Ramos (cell line): Measurements from ENCODE around the gene F12.
"Not testable (repeated sequence)": the region's sequence is repeated elsewhere in the genome, so short reads cannot be mapped to it uniquely, and the experiment has no call there.

Source experiments
- in situ Hi-C: fragments of 300-500 bp; cut with MboI; formaldehyde crosslinking; loops from one replicate; pipeline ENCODE4 v1.14.3; 2022; ENCODE audit warnings: low sequenced_read_pairs; ENCODE audit not compliant: unreplicated experiment

The F12 gene

GRCh38 chr5:177420472-177420871 lies 11.1 kb upstream of the F12 start:
- in situ Hi-C loops: not testable (repeated sequence)

GRCh38 chr5:177419046-177419445 lies 9.7 kb upstream of the F12 start:
- in situ Hi-C loops: no loop called here

DNA sequence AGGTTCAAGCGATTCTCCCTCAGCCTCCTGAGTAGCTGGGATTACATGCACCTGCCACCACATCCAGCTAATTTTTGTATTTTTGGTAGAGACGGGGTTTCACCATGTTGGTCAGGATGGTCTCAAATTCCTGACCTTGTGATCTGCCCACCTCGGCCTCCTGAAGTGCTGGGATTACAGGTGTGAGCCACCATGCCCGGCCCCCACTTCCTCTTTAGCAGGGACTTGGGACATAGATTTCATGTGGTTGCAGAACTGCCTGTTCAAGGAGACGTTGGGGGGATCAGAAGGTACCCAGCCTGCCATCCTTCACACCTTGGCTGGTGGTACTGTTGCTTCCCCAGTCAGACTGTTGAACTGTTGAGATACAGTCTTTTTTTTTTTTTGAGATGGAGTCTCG lies 7.7 kb upstream of the F12 start:
- in situ Hi-C loops: not testable (repeated sequence)

- in situ Hi-C loops: no loop called here
These were observed 5.1 kb upstream of the F12 start for GRCh38 chr5:177414481-177414880.

DNA sequence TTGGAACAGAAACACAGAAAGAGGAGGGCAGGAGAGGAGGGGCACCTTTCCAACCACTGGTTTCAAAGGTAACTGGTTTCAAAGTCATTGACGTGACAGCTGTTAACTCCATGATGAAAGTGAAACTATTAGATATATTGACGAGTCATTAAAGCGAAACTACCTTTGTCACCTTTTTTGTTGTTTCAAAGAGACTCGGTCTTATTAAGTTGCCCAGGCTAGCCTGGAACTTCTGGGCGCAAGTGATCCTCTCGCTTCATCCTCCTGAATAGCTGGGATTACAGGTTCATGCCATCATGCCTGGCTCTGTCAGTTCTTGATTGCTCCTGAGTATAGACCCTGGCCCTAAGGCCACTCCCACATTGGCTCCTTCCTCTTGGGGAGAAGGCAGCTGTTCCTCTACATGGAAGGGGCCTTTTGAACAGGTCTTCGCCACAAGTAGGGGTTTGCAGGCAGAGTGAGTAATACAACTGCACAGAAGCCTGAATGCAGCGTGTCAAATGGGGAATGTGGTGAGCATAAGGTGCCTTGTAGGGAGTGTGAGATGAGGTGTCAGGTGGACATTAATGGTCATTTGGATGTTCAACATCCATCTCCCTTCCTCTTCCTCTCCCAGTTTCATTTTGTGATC lies 3.4 kb upstream of the F12 start:
- in situ Hi-C loops: no loop called here

- in situ Hi-C loops: no loop called here
These were observed 1.2 kb upstream of the F12 start for GRCh38 chr5:177410575-177410974.

GRCh38 chr5:177405805-177406204 lies 3.6 kb downstream of the F12 start:
- in situ Hi-C loops: no loop called here

GRCh38 chr5:177405312-177405711 lies 4.1 kb downstream of the F12 start:
- in situ Hi-C loops: no loop called here

DNA sequence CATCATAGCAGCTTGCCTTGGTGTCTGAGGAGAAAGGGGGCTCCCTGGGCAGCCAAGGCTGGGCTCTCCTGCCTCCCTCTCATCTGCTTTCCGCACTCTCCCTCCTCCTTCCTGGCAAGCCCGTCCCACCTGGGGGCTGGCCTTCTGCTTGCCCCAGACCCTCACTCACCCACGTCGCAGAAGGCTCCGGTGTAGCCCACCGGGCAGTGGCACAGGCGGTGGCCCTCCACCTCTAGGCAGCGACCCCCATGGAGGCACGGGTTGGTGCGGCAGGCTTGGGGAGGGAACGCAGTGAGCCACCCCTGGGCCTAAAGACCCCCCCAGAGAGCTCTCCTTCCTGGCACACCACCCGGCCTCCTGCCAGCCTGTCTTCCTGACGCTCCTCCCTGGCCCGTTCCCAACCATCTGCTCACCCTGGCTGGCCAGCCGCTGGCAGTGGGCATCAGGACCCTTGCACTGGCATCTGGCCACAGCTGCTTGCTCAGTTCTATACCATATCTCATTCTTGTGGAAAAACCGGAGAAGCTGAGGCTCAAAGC lies 4.7 kb downstream of the F12 start:
- in situ Hi-C loops: no loop called here

- in situ Hi-C loops: no loop called here
These were observed 5.3 kb downstream of the F12 start for GRCh38 chr5:177403792-177404640.

DNA sequence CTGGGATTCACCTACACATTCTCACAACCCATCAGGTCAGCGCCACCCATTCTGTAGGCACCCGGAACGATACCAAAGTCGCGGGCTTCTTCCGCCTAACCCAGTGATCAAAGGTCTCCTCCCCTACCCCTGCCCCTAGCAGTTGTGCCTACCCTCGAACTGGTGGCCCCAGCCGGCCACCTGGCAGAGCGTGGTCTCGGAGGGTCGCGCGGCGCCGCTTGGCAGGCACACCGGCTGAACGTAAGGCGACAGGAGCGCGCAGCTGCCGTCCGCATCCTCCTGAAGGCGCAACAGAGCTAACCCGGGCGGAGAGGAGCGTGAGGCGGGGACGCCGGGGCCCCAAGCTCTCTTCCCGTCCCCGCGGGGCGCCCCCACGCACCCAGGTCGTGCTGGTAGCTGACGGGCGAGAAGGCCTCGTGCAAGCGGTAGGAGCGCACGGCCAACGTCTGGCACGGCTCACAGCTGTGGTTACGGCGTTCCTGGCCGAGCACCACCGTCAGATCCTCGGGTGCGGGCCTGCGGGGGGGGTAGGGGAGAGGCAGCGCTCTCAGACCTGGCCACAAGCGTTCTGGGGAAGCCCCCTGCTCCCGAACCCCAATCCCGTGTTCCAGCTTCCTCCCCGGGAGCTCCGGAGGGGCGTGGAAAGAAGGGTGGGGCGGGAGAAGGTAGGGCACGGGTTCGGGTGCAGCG lies 6.1 kb downstream of the F12 start:
- in situ Hi-C loops: no loop called here

- in situ Hi-C loops: no loop called here
These were observed 6.9 kb downstream of the F12 start for GRCh38 chr5:177402271-177403043.

GRCh38 chr5:177399997-177400868 lies 9.1 kb downstream of the F12 start, which contains the start of gene PFN3:
PFN3 (minus strand) TSS chr5:177400661; CDS start chr5:177400576, 85 bp downstream.
- in situ Hi-C loops: loop anchor here (10.0 kb wide), 1 partner anchor 45 kb away; the partner anchor contains the start of gene PRR7

GRCh38 chr5:177397875-177398390 lies 11.4 kb downstream of the F12 start:
- in situ Hi-C loops: loop anchor here (10.0 kb wide), 1 partner anchor 47 kb away; the partner anchor contains the start of gene PRR7

DNA sequence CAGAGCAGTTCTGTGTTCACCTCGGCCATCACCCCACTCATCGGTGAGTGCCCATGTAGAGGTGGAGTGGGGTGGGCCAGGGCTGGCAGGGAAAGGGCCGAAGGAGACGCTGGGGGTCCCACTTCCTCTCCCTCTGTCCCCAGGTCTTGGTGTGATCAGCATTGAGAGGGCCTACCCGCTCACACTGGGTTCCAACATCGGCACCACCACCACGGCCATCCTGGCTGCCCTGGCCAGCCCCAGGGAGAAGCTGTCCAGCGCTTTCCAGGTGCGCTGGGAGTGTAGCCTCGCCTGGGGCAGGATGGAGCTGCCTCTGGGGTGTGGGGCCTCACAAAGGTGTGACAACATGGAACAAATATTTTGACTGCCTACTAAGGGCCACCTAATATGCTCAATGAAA lies 12.6 kb downstream of the F12 start:
- in situ Hi-C loops: loop anchor here (10.0 kb wide), 1 partner anchor 48 kb away; the partner anchor contains the start of gene PRR7

DNA sequence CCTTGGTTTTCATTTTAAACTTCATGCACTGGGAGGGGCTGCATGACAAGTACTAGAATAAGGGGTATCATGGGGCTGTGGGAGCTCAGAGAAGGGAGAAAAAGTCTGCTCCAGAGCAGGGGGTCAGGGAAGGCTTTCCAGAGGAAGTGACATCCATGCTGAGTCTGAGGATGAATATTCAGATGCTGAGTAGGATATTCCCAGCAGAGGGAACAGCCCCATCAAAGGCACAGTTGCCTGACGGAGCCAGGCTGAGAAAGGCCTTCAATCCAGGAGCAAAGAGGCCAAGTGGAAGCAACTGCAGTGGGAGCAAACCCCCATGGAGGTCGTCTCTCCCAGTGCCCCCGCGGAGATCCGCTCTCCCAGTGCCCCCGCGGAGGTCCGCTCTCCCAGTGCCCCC lies 13.3 kb downstream of the F12 start:
- in situ Hi-C loops: loop anchor here (10.0 kb wide), 1 partner anchor 49 kb away; the partner anchor contains the start of gene PRR7

DNA sequence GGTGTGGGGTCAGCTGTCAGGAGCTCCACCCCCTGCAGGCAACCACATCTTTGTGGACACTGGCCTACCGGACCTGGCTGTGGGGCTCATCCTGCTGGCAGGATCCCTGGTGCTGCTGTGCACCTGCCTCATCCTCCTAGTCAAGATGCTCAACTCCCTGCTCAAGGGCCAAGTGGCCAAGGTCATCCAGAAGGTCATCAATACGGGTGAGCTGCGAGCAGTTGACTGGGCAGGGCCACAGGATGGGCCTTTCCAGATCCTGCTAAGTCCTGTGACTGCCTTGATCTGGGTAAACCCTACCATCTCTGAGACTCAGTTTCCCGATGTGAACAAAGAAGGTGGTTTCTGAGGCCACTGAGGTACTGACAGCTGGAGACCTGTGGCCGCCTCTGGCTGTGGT lies 15.4 kb downstream of the F12 start:
- in situ Hi-C loops: loop anchor here (10.0 kb wide), 1 partner anchor 51 kb away; the partner anchor contains the start of gene PRR7

- in situ Hi-C loops: loop anchor here (10.0 kb wide), 1 partner anchor 52 kb away; the partner anchor contains the start of gene PRR7
These were observed 16.1 kb downstream of the F12 start for GRCh38 chr5:177393206-177393765.
